HepG2 (cell line): ENCODE measurements around the gene SWSAP1. TPM values are rescaled to one million over a fixed set of nuclear protein-coding genes. Genes with fewer than 3 reads are reported as not detected.

Source experiments
- AHDC1 ChIP-seq: sonication (generic); formaldehyde crosslinking; IDR thresholded peaks from 2 replicates; pipeline ENCODE4 v1.5.1; 2020; ENCODE audit warnings: mild to moderate bottlenecking, missing genetic modification reagents, borderline replicate concordance
- ARID3A ChIP-seq: IDR thresholded peaks from 2 replicates; pipeline ENCODE4 v1.6.1; 2012; ENCODE audit warnings: low read depth, low read length, improper control_type of control experiment
- MAX ChIP-seq: IDR thresholded peaks from 2 replicates; pipeline ENCODE4 v1.6.1; 2012; ENCODE audit warnings: inconsistent platforms
- PAF1 ChIP-seq: IDR thresholded peaks from 2 replicates; pipeline ENCODE4 v1.6.1; 2016; ENCODE audit warnings: missing genetic modification reagents, missing compliant biosample characterization
- PREB ChIP-seq: sonication (generic); formaldehyde crosslinking; IDR thresholded peaks from 2 replicates; pipeline ENCODE4 v1.4.0; 2020; ENCODE audit warnings: missing genetic modification reagents
- TFDP1 ChIP-seq: IDR thresholded peaks from 2 replicates; pipeline ENCODE4 v1.6.1; 2016; ENCODE audit warnings: missing compliant biosample characterization, missing genetic modification reagents, borderline replicate concordance
- ZHX2 ChIP-seq, 2 experiments: sonication (generic) in 1 of 2; formaldehyde crosslinking in 1 of 2; IDR thresholded peaks; 2 replicates each; pipeline versions ENCODE4 v1.6.1 to v1.9.0; 2014 to 2022; ENCODE audit warnings: antibody characterized with exemption in 1 of 2, borderline replicate concordance in 1 of 2, inconsistent platforms in 1 of 2, low read depth in 1 of 2, missing genetic modification reagents in 1 of 2
- ZNF12 ChIP-seq: sonication (generic); formaldehyde crosslinking; IDR thresholded peaks from 2 replicates; pipeline ENCODE4 v1.5.0; 2020; ENCODE audit warnings: missing genetic modification reagents
- ZNF264 ChIP-seq: sonication (generic); formaldehyde crosslinking; IDR thresholded peaks from 2 replicates; pipeline ENCODE4 v1.4.0; 2020; ENCODE audit warnings: missing genetic modification reagents
- ZNF572 ChIP-seq: sonication (generic); formaldehyde crosslinking; IDR thresholded peaks from 2 replicates; pipeline ENCODE4 v1.5.1; 2020; ENCODE audit warnings: mild to moderate bottlenecking, missing genetic modification reagents
- polyA plus RNA-seq, 8 experiments: library from polyadenylated mRNA; depleted of rRNA in 3 of 8; stranded (reverse) in 7 of 8; unstranded in 1 of 8; fragments of >200 nt; fragmentation: Illumina TruSeq in 4 of 8; extraction: Trizol in 4 of 8; gene quantifications; 2 replicates each; pipeline versions ENCODE4 v1.2.1 to v1.2.3, GENCODE V29; 2011 to 2016; ENCODE audit warnings: low read depth in 4 of 8, missing spikeins in 1 of 8, mixed read lengths in 1 of 8; ENCODE audit not compliant: insufficient read depth in 1 of 8
- total RNA-seq, 5 experiments: library from RNA; depleted of rRNA; stranded (reverse); fragments of >200 nt; fragmentation: Illumina TruSeq; extraction: Trizol; gene quantifications; 2 replicates each; pipeline ENCODE4 v1.2.3, GENCODE V29; 2016; ENCODE audit warnings: low read depth in 1 of 5

SWSAP1 gene
- total and polyA plus RNA-seq, 2 of the 13 experiments (the other 11 are each of a cell fraction or from before 2014, with no cell fraction given) = 2.7 to 3.3 TPM

GRCh38 chr19:11418549-11419506, 44.4 kb downstream of the SWSAP1 start, which contains the start of gene RGL3 (continued):
- TF ChIP-seq AHDC1 (CRISPR knock-in tag) (no peak), MAX (no peak), ARID3A (no peak), PREB (no peak), PAF1 (CRISPR knock-in tag) (no peak), TFDP1 (CRISPR knock-in tag) (no peak; the same call in 1 of the 2 replicates), ZNF572 (CRISPR knock-in tag) (no peak), ZNF264 (CRISPR knock-in tag) (no peak), ZNF12 (no peak), ZHX2 (IDR thresholded peaks at IDR 0.05; ENCODE audit: low read depth) (no peak), ZHX2 (CRISPR knock-in tag; IDR thresholded peaks at IDR 0.05; ENCODE audit: borderline replicate concordance) (no peak)
